Loucy (cell line): Measurements from ENCODE around the gene TES.
"Not testable (repeated sequence)": the region's sequence is repeated elsewhere in the genome, so short reads cannot be mapped to it uniquely, and the experiment has no call there.

Experiments used
- H2AFZ ChIP-seq: fragments of 200-600 bp; sonication (generic); 2 replicates; pipeline ENCODE4 v1.6.0; 2016; ENCODE audit warnings: antibody characterized with exemption, mild to moderate bottlenecking, low read length, moderate library complexity
- H3F3A ChIP-seq: fragments of 200-600 bp; 2 replicates; pipeline ENCODE4 v1.6.0; 2016; ENCODE audit warnings: antibody characterized with exemption, low read depth, mild to moderate bottlenecking
- H3K27me3 ChIP-seq: fragments of 200-600 bp; sonication (generic); 2 replicates; pipeline ENCODE4 v1.6.1; 2014; ENCODE audit warnings: low read length, mild to moderate bottlenecking; ENCODE audit not compliant: insufficient read depth, poor library complexity, severe bottlenecking
- H3K36me3 ChIP-seq: fragments of 200-600 bp; sonication (generic); 2 replicates; pipeline ENCODE4 v1.6.1; 2016; ENCODE audit warnings: low read length; ENCODE audit not compliant: insufficient read depth
- H3K4me1 ChIP-seq: fragments of 200-600 bp; sonication (generic); 2 replicates; pipeline ENCODE4 v1.5.1; 2014; ENCODE audit warnings: low read length, mild to moderate bottlenecking; ENCODE audit not compliant: insufficient read depth, poor library complexity, severe bottlenecking
- H3K4me2 ChIP-seq: fragments of 200-600 bp; sonication (generic); 2 replicates; pipeline ENCODE4 v1.6.0; 2014; ENCODE audit warnings: antibody characterized with exemption, low read length, low read depth, mild to moderate bottlenecking; ENCODE audit not compliant: poor library complexity, severe bottlenecking
- H3K4me3 ChIP-seq: fragments of 200-600 bp; sonication (generic); 2 replicates; pipeline ENCODE4 v1.5.1; 2014; ENCODE audit warnings: low read length, mild to moderate bottlenecking, mixed read lengths; ENCODE audit not compliant: poor library complexity, severe bottlenecking
- H3K79me2 ChIP-seq: fragments of 200-600 bp; sonication (generic); 2 replicates; pipeline ENCODE4 v1.6.1; 2014; ENCODE audit warnings: low read length; ENCODE audit not compliant: insufficient read depth
- H3K9ac ChIP-seq: fragments of 200-600 bp; sonication (generic); 2 replicates; pipeline ENCODE4 v1.6.0; 2014; ENCODE audit warnings: mild to moderate bottlenecking, low read depth, low read length, moderate library complexity; ENCODE audit not compliant: poor library complexity, severe bottlenecking
- H3K9me2 ChIP-seq: fragments of 200-600 bp; sonication (generic); replicated peaks from 2 replicates; pipeline ENCODE4 v1.6.1; 2016; ENCODE audit warnings: low read depth, low read length, mixed read lengths
- H3K9me3 ChIP-seq: fragments of 200-600 bp; sonication (generic); 2 replicates; pipeline ENCODE4 v1.6.1; 2014; ENCODE audit warnings: mild to moderate bottlenecking, antibody characterized with exemption, low read length, low read depth; ENCODE audit not compliant: insufficient read depth
- H4K20me1 ChIP-seq: fragments of 200-600 bp; sonication (generic); 2 replicates; pipeline ENCODE4 v1.6.0; 2014; ENCODE audit warnings: antibody characterized with exemption, low read length, mild to moderate bottlenecking; ENCODE audit not compliant: insufficient read depth, poor library complexity, severe bottlenecking
- CTCF ChIP-seq: fragments of 200-600 bp; sonication (generic); conservative IDR thresholded peaks from 2 replicates; pipeline ENCODE4 v1.5.1; 2014; ENCODE audit warnings: mild to moderate bottlenecking, antibody characterized with exemption, low read length
- EZH2phosphoT487 ChIP-seq: fragments of 200-600 bp; IDR thresholded peaks from 2 replicates; pipeline ENCODE4 v1.6.1; 2018; ENCODE audit warnings: antibody characterized with exemption, mild to moderate bottlenecking, moderate library complexity, borderline replicate concordance

The TES gene

GRCh38 chr7:116173051-116174028 is 37.0 kb upstream of the TES start:
- H3K9ac ChIP-seq: no peak overlapping the region
- no peak overlapping the region for H3K4me2 ChIP-seq
- H3K9me3 ChIP-seq: 0 out of 2 replicates have a peak, but pooled peaks cover 5% of the 10 kb centered on the region
- H3K27me3 ChIP-seq: no peaks in the 10 kb centered on the region
- no peaks in the 10 kb centered on the region for H3K9me2 ChIP-seq
- no peaks in the 10 kb centered on the region for H3K79me2 ChIP-seq
- peak; percentile 68 for TF ChIP-seq CTCF
- no peak for TF ChIP-seq EZH2phosphoT487
- H3K4me3 ChIP-seq: no peak overlapping the region
- peaks cover 11% of the 10 kb centered on the region for H3K4me1 ChIP-seq
- H3F3A ChIP-seq: no peaks in the 10 kb centered on the region
- no peak overlapping the region for H2AFZ ChIP-seq
- no peaks in the 10 kb centered on the region for H3K36me3 ChIP-seq
- H4K20me1 ChIP-seq: no peaks in the 10 kb centered on the region

DNA sequence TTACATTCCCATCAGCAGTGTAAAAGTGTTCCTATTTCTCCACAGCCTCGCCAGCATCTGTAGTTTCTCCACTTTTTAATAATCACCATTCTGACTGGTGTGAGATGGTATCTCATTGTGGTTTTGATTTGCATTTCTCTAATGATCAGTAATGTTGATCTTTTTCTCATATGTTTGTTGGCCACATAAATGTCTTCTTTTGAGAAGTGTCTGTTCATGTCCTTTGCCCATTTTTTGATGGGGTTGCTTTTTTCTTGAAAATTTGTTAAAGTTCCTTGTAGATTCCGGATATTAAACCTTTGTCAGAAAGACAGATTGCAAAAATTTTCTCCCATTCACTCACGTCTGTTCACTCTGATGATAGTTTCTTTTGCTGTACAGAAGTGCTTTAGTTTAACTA is 35.2 kb upstream of the TES start:
- H3K9me2 ChIP-seq, H3K36me3 ChIP-seq, H3K27me3 ChIP-seq, H3K9me3 ChIP-seq, H3F3A ChIP-seq, H3K4me3 ChIP-seq, H4K20me1 ChIP-seq, H3K79me2 ChIP-seq, H3K9ac ChIP-seq, H3K4me2 ChIP-seq, H2AFZ ChIP-seq: not testable (repeated sequence)
- H3K4me1 ChIP-seq: peaks cover 11% of the 10 kb centered on the region

- Histone ChIP-seq H3K79me2 (no peaks in the 10 kb centered on the region), H3K9me2 (no peaks in the 10 kb centered on the region), H3K27me3 (no peaks in the 10 kb centered on the region), H3K4me1 (peaks cover 1% of the 10 kb centered on the region), H3K4me3 (no peak overlapping the region), H2AFZ (no peak overlapping the region), H3K9me3 (0 out of 2 replicates have a peak, but pooled peaks cover 5% of the 10 kb centered on the region), H3K9ac (no peak overlapping the region), H3F3A (no peaks in the 10 kb centered on the region), H3K36me3 (no peaks in the 10 kb centered on the region), H4K20me1 (no peaks in the 10 kb centered on the region), H3K4me2 (no peak overlapping the region)
- TF ChIP-seq CTCF (no peak), EZH2phosphoT487 (no peak)
Measured at GRCh38 chr7:116176226-116176625, 34.1 kb upstream of the TES start.
